IPS DF 4.7 (cell line): ENCODE results near the gene C1GALT1C1L.
"Not testable (repeated sequence)": the region's sequence is repeated elsewhere in the genome, so short reads cannot be mapped to it uniquely, and the experiment has no call there.

Experiments
- DNase-seq: peaks from one replicate; pipeline ENCODE4 v3.0.0-alpha.2; 2013; ENCODE audit warnings: low spot score; ENCODE audit errors: extremely low read depth

C1GALT1C1L gene

DNA sequence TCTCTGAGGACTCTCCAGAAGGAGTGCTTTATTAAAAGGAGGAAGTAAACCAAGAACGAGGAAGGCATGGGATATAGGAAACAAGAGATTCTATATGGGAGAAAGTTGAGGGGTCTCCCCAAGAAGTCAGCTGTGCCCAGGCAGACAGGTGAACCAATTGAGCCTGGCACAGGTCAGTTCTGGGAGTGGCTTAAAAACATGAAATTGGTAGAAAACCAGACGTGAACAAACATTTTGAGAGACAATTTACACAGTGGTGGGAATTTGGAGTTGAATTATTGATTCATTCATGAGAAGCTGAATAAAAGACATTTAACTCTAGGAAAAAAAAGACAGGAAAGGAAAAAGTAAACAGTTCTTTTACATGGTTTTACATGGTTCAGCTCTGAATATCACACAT is 22.7 kb downstream of the C1GALT1C1L start:
- DNase-seq = no peak

DNA sequence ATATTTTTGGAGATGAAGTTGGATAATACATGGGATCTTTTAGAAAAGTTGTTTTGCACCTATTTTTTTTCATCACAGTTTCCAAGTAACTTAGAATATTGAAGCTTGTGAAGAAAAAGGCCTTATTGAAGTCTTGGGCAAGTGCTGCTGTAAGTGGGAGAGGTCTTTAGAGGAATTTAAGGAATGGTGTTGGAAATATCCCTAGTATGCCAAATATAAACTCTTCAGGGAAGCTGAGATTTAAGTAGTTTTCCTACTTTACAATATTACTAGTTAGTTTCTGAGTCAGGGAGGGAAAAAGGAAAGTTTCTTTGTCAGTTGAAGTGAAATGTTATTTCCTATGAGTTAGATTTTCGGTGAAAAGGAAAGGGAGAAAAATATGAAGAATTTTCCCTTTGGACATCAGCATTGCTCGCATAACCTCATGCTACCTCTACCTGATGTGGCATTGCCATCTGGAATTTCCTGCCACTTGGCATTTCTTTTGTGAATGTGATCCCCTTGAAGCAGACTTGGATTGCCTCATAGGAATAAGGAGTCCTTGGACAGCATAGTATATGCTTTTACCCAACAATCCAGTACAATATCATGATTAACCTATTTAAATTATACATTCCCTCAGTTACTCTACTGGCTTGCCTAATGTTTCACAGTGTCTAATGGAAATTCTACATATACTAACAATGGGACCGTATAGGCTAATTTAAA is 27.1 kb downstream of the C1GALT1C1L start:
- DNase-seq = no peak

DNA sequence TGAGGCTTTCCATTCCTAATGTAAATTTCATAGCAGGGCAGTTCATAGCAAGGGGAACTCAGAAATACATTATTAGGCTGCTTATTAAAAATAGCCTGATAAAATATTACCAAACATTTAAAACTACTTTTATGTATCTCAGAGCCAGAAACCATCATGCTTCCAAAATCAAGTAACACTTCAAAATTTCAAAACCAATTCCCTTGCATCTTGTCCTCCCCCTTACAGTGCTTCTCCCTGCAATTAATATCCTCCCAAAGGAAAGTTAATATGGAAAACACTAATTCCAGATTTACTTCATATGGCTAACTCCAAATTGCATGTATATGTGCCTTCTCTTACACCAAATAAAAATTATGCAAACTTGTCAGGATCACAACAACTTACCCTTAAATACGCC is 32.5 kb downstream of the C1GALT1C1L start:
- no peak for DNase-seq

DNA sequence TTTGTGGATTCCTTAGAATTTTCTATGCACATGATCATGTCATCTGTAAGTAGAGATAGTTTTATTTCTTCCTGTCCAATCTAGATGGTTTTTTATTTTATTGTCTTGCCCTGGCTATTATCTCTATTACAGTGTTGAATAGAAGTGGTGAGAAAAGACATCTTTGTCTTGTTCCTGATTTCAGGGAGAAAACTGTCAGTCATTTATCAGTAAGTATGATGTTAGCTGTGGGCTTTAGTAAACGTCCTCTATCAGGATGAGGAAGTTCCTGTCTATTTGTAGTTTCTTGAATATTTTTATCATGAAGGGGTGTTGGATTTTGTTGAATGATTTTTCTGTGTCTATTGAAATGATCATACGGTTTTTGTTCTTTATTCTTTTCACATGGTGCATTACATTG is 33.9 kb downstream of the C1GALT1C1L start:
- no peak for DNase-seq

DNA sequence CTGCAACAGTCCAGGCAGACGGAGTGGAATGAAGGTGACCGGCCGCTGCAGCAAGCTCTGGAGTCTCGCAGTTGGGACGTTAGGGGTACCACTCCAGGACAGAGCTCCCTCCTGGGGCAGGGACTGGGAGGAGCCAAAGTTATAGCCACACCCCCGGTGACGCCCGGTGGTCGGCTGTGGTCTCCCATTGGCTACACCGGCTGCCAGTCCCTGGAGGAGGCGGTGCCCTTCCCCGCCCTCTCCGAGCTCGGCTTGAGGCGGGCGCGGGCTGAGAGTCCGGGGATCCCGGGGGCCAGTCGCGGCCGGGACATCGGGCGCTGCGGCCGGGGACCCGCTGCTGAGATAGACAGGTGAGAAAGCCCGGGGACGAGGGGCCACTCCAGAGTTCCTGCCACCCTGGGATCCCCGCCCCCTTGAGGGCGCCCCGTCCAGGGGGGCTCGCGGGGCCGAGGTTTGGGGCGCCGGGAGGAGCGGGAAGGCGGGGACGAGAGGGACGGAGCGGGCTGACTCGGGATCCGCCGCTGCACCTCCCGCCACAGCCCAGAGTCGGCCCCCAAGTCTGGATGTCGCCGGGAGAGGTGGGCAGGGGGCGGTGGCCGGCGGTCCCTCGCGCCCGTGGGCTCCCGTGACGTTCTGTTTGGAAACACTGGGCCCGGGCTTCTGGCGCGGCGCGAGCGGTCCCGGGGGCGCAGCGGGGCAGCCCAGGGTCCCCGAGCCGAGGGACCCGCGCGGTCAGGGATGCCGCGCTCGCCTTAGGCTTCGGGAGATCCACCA is 39.0 kb downstream of the C1GALT1C1L start, which contains the start of gene PLEKHH2:
PLEKHH2 (plus strand) TSS at position 231 of the 774 bp plus-strand sequence. CDS start 7,414 bp downstream, outside the sequence.
- peak; percentile 49 for DNase-seq

DNA sequence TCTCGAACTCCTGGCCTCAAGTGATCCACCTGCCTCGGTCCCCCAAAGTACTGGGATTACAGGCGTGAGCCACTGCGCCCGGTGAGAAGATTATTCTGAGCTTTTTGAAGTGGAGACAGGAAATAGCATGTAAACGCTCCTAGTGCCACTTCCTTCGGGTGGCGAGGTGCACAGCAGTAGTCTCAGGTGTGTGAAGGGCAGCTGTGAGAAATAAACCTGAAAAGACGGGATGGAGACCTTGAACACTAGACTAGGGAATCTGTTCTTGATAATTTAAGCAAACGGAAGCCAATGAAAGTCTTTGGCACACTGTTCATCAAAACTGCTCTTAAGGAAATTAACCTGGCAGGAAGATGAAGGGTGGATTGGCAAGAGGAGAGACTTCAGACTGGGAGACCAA is 39.6 kb downstream of the C1GALT1C1L start:
- no peak for DNase-seq

DNA sequence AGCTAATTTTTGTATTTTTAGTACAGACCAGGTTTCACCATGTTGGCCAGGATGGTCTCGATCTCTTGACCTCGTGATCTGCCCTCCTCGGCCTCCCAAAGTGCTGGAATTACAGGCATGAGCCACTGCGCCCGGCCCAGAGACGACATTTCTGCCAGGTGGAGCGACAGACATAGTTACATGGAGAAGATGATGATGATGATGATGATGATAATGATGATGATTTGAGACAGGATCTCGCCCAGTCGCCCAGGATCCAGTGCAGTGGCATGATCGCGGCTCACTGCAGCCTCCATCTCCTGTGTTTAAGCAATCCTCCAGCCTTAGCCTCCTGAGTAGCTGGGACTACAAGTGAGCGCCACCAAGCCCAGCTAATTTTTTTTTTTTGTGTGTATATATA is 40.1 kb downstream of the C1GALT1C1L start:
- not testable (repeated sequence) for DNase-seq

DNA sequence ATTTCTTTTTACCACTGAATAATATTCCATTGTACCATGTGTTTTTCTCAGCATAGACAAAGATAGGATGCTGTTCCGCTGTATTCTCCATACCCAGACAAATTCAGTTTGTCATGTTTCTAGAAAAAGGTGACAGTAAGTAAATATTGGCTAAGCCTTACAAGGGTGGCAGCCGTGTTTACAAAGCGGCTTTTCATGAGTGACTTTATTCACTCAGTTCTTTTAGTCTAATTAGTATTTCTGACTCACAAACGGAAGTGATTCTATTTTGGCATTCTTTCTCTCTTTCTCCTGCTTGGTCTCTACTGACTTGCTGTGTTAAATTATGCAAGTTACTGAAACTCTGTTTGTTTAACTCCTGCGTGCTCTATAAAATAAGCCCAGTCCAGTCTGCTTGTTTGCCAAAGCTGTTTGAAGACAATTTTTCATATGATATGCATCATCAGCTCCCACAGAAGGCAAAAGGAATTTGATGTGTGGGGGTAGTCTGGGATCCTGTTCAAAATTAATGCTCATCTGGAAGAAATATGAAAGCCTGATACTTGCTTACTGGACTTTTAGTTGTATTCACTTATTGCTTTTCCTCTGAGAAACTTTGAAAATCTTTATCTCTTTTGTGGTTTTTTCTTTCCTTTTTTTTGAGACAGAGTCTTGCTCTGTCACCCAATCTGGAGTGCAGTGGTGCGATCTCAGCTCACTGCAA is 41.5 kb downstream of the C1GALT1C1L start:
- DNase-seq = no peak

DNA sequence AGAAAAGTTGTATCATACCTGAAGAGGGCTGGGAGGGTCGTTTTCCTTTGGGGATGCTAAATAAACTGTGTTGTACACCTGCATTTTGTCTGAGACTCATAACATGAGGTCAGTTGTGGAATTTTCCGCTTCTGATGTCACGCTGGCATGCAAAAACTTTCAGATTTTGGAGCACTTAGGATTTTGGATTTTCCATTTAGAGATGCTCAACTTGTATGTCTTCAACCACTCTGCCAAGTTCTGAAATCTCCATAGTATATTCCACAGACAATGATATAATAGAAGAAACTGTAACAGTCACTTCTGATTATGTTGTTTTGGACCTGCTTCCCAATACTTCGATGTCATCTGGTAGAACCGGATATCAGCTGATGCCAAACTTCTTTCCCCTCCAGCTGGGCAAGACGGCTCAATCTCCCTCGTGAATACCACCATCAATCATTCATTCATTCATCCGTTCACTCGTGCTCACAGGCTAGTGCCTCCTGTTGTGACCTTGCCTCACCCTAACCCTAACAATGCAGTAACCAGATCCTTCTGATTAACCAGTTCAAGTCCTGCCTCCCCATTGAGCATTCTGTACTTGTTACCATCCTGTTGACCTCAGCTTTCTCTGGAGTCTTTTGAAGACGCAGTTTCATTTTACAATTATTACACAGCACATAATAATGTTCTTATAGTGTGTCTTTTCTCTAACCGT is 44.5 kb downstream of the C1GALT1C1L start:
- no peak for DNase-seq
